Spinal cord (tissue), 10 donors: ENCODE results near the gene BMERB1. TPM values are rescaled to one million over a fixed set of nuclear protein-coding genes. Genes with fewer than 3 reads are reported as not detected.
A peak's percentile ranks its signal among the peaks of the same experiment; 100 is the strongest.
"Not testable (repeated sequence)": the region's sequence is repeated elsewhere in the genome, so short reads cannot be mapped to it uniquely, and the experiment has no call there.

ENCODE experiments used
- DNase-seq, 6 donors: peaks; one replicate each; pipeline versions ENCODE4 v3.0.0 to v3.0.0-alpha.2; 2013 to 2015; ENCODE audit warnings: low spot score in 6 of 6, low read depth in 4 of 6
- H3K27ac ChIP-seq: one replicate; pipeline ENCODE4 v1.5.1; 2013; ENCODE audit warnings: low read depth, low read length, control low read depth
- H3K27me3 ChIP-seq: one replicate; pipeline ENCODE4 v1.6.1; 2013; ENCODE audit warnings: low read length; ENCODE audit not compliant: control insufficient read depth, insufficient read depth
- H3K36me3 ChIP-seq: one replicate; pipeline ENCODE4 v1.6.1; 2013; ENCODE audit warnings: low read length; ENCODE audit not compliant: control insufficient read depth, insufficient read depth
- H3K4me1 ChIP-seq: one replicate; pipeline ENCODE4 v1.6.1; 2013; ENCODE audit warnings: low read length; ENCODE audit not compliant: control insufficient read depth, insufficient read depth
- H3K4me3 ChIP-seq: one replicate; pipeline ENCODE4 v1.5.1; 2013; ENCODE audit warnings: low read depth, low read length, control low read depth
- H3K9me3 ChIP-seq: one replicate; pipeline ENCODE4 v1.6.1; 2013; ENCODE audit warnings: low read length; ENCODE audit not compliant: control insufficient read depth, insufficient read depth
- WGBS: methylation state at CpG from one replicate; pipeline ENCODE4 v1.1.5; 2013; ENCODE audit warnings: missing lambda C conversion rate; ENCODE audit not compliant: insufficient coverage; 5-methylcytosine and 5-hydroxymethylcytosine counted together
- polyA plus RNA-seq, 2 donors: library from polyadenylated mRNA; unstranded; fragments of 120-200 nt; gene quantifications; one replicate each; pipeline ENCODE4 v1.2.1, GENCODE V29; 2013; ENCODE audit not compliant: insufficient read length in 2 of 2
- total RNA-seq, 2 donors: library from RNA; depleted of rRNA in 1 of 2; stranded (reverse); fragments of 120-200 nt in 1 of 2; fragments of >200 nt in 1 of 2; gene quantifications; one replicate each; pipeline versions ENCODE4 v1.2.3 to v1.2.4, GENCODE V29; 2013 to 2014
- donor health status: healthy.

Gene BMERB1
- total and polyA plus RNA-seq, 4 donors: 70.7 to 266 (median 177) TPM

- Histone ChIP-seq H3K4me1 (peaks cover 9% of the 10 kb centered on the region), H3K4me3 (no peak overlapping the region), H3K9me3 (no peaks in the 10 kb centered on the region), H3K36me3 (peaks cover 3% of the 10 kb centered on the region), H3K27ac (no peak overlapping the region), H3K27me3 (no peaks in the 10 kb centered on the region)
- WGBS: 75% methylated on average over 1 of the region's 4 CpGs
- no peak for DNase-seq
These were observed 5.1 kb downstream of the BMERB1 start for GRCh38 chr16:15439521-15439920.

GRCh38 chr16:15440852-15441251 is 6.5 kb downstream of the BMERB1 start:
- H3K4me1 ChIP-seq: peaks cover 2% of the 10 kb centered on the region

DNA sequence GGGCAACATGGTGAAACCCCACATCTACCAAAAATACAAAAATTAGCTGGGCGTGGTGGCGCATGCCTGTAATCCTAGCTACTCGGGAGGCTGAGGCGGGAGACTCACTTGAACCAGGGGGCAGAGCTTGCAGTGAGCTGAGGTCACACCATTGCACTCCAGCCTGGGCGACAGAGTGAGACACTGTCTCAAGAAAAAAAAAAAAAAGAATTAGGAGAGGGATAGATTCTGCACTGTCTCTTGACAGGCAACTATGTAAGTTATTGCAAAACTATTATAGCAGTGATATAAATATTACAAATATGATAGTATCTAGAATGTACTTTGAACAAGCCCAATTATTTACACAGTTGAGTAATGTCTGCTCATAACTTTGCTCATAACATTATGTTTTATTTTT is 7.8 kb downstream of the BMERB1 start:
- not testable (repeated sequence) for H3K27ac ChIP-seq, H3K4me1 ChIP-seq, H3K4me3 ChIP-seq, H3K27me3 ChIP-seq, H3K36me3 ChIP-seq, H3K9me3 ChIP-seq, DNase-seq
- 94% methylated on average over 4 of the region's 5 CpGs for WGBS

More at GRCh38 chr16:15440852-15441251, 6.5 kb downstream of the BMERB1 start:
- Histone ChIP-seq H3K9me3 (no peaks in the 10 kb centered on the region), H3K36me3 (peaks cover 3% of the 10 kb centered on the region), H3K4me3 (no peak overlapping the region), H3K27me3 (no peaks in the 10 kb centered on the region), H3K27ac (no peak overlapping the region)
- 93% methylated on average over 3 of the region's 3 CpGs for WGBS
- no peak for DNase-seq

DNA sequence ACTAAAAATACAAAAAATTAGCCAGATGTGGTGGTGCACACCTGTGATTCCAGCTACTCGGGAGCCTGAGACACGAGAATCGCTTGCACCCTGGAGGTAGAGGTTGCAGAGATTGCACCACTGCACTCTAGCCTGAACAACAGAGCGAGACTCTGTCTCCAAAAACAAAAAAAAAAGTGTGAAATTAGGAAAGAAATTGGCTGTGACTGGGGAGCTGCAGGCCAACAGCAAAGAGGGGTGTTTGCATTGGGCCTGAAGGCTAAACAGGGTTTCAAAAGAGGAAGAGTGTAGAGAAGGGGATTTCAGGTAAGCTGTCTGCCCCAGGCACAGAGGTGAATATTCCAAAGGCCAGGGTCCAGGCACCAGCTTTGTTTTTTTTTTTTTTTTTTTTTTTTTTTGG is 9.4 kb downstream of the BMERB1 start:
- no peaks in the 10 kb centered on the region for H3K4me1 ChIP-seq
- no peaks in the 10 kb centered on the region for H3K9me3 ChIP-seq
- H3K4me3 ChIP-seq: no peak overlapping the region
- H3K36me3 ChIP-seq: peaks cover 9% of the 10 kb centered on the region
- no peak overlapping the region for H3K27ac ChIP-seq
- DNase-seq: no peak
- no peaks in the 10 kb centered on the region for H3K27me3 ChIP-seq
- WGBS: 100% methylated on average over 4 of the region's 4 CpGs

DNA sequence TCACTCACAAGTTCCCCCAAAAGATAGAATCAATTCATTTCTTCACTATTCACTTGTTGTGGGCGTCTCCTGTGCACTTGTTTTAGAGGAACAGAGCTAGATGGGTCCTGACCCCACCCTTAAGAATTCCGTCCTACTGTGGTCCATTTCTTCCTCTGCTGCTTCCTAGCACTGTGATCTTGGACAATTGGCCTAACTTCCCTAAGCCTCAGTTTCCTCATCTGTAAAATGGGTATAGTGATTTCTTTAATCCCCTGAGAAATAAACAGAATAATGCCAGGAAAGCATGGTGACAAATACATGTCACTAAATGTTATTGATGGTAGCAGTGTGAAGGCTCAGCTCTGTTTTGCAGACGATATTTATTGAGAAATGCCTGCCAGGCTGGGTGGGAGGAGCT is 9.9 kb downstream of the BMERB1 start:
- H3K4me3 ChIP-seq: no peak overlapping the region
- H3K27ac ChIP-seq: no peak overlapping the region
- H3K4me1 ChIP-seq: no peaks in the 10 kb centered on the region
- DNase-seq: no peak
- peaks cover 9% of the 10 kb centered on the region for H3K36me3 ChIP-seq
- no peaks in the 10 kb centered on the region for H3K27me3 ChIP-seq
- H3K9me3 ChIP-seq: no peaks in the 10 kb centered on the region
- 100% methylated on average over 1 of the region's 3 CpGs for WGBS

DNA sequence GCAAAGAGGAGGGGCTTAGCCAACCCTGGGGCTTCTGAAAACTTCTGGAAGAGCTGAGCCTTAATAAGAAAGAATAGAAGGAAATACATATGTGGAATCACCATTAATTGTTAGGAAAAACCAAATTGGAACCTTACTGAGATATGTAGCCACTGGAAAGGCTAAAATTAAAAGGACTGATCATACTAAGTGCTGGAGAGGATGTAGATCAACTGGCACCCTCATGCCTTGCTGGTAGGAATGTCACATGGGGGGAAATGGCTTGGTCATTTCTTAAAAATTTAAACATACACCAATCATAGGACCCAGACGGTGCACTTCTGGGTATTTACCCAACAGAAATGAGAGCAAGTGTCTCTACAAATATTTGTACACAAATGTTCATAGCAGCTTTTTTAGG is 11.1 kb downstream of the BMERB1 start:
- H3K9me3 ChIP-seq: no peaks in the 10 kb centered on the region
- no peaks in the 10 kb centered on the region for H3K4me1 ChIP-seq
- WGBS: no CpG with 5 or more reads among the region's 1 CpG
- H3K4me3 ChIP-seq: no peak overlapping the region
- H3K36me3 ChIP-seq: peaks cover 11% of the 10 kb centered on the region
- DNase-seq: no peak
- no peak overlapping the region for H3K27ac ChIP-seq
- no peaks in the 10 kb centered on the region for H3K27me3 ChIP-seq

GRCh38 chr16:15446901-15447300 is 12.5 kb downstream of the BMERB1 start:
- no peak for DNase-seq
- H3K4me1 ChIP-seq: no peaks in the 10 kb centered on the region
- H3K27ac ChIP-seq: no peak overlapping the region
- no peaks in the 10 kb centered on the region for H3K27me3 ChIP-seq
- no peak overlapping the region for H3K4me3 ChIP-seq
- H3K36me3 ChIP-seq: peaks cover 13% of the 10 kb centered on the region
- WGBS: 84% methylated on average over 3 of the region's 5 CpGs
- no peaks in the 10 kb centered on the region for H3K9me3 ChIP-seq

GRCh38 chr16:15450624-15451023 is 16.2 kb downstream of the BMERB1 start:
- Histone ChIP-seq H3K9me3 (no peaks in the 10 kb centered on the region), H3K27me3 (no peaks in the 10 kb centered on the region), H3K27ac (no peak overlapping the region), H3K36me3 (peaks cover 9% of the 10 kb centered on the region), H3K4me1 (no peaks in the 10 kb centered on the region), H3K4me3 (no peak overlapping the region)
- no peak for DNase-seq
- WGBS: 80% methylated on average over 3 of the region's 6 CpGs

DNA sequence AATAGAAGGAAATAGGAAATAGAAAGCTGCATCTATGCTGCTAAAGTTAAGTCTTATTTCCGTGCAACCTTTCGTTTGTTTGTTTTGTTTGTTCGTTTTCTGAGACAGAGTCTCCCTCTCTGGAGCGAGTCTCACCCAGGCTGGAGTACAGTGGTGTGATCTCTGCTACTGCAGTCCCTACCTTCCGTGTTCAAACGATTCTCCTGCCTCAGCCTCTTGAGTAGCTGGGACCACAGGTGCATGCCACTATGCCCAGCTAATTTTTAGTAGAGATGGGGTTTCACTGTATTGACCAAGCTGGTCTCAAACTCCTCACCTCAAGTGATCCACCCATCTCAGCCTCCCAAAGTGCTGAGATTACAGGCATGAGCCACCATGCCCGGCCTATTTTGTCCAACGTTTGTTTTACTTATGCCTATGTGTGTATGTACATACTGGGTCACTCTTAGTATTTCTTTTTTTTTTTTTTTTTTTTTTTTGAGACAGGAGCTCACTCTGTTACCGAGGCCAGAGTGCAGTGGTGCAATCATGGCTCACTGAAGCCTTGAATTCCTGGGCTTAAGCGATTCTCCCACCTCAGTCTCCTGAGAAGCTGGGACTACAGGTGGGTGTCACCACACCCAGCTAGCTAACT is 16.8 kb downstream of the BMERB1 start:
- no peak overlapping the region for H3K4me3 ChIP-seq
- no peaks in the 10 kb centered on the region for H3K4me1 ChIP-seq
- H3K27ac ChIP-seq: no peak overlapping the region
- DNase-seq: no peak
- 91% methylated on average over 6 of the region's 10 CpGs for WGBS
- no peaks in the 10 kb centered on the region for H3K9me3 ChIP-seq
- peaks cover 9% of the 10 kb centered on the region for H3K36me3 ChIP-seq
- no peaks in the 10 kb centered on the region for H3K27me3 ChIP-seq

DNA sequence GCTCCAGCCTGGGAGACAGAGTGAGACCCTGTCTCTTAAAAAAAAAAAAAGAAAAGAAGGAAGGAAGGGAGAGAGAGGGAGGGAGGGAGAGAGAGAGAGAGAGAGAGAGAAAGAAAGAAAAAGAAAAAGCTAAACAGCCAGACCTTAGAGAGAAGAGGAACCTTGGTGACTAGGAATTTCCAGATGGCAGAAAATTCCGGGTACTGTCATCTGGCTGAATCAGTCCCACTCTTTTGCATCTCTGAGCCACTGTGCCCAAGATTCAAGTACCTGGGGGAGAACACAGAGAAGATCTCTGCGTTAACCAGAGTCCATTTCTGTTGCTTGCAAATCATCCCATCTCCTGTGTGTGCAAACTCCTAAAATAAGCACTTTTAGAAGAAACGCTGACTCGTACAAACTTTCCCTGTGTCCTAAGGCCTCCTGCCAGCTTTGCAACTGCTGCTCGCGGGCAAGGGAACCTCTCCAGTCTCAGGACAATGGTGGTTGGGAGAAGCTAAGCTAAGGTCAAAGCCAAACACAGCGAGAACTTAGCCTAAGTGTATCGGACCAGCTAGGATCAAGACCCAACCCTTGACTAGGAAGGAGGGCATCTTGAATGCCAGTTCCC is 18.0 kb downstream of the BMERB1 start:
- H3K27ac ChIP-seq: no peak overlapping the region
- no peaks in the 10 kb centered on the region for H3K4me1 ChIP-seq
- peaks cover 9% of the 10 kb centered on the region for H3K36me3 ChIP-seq
- H3K27me3 ChIP-seq: no peaks in the 10 kb centered on the region
- H3K9me3 ChIP-seq: no peaks in the 10 kb centered on the region
- WGBS: 71% methylated on average over 4 of the region's 8 CpGs
- no peak overlapping the region for H3K4me3 ChIP-seq
- peak in 1 of 6 donors; percentile 16 for DNase-seq
